Neural cell (in vitro differentiated cells): ENCODE results near the gene C1QTNF8. TPM values are rescaled to one million over a fixed set of nuclear protein-coding genes. Genes with fewer than 3 reads are reported as not detected.

Source experiments
- H2AFZ ChIP-seq: fragments of 200-600, 300-800 bp; sonication (generic), shearing (Covaris generic); 2 replicates; pipeline ENCODE4 v1.6.0; 2014; ENCODE audit warnings: low read depth, mild to moderate bottlenecking, antibody characterized with exemption, low read length, moderate library complexity
- H3F3A ChIP-seq: fragments of 200-600 bp; shearing (Covaris generic); 2 replicates; pipeline ENCODE4 v1.6.1; 2016; ENCODE audit warnings: mild to moderate bottlenecking, moderate library complexity, mixed read lengths, antibody characterized with exemption, low read length; ENCODE audit not compliant: insufficient read depth, poor library complexity, severe bottlenecking
- H3K27ac ChIP-seq: fragments of 200-600, 300-800 bp; sonication (generic), shearing (Covaris generic); 2 replicates; pipeline ENCODE4 v1.5.1; 2014; ENCODE audit warnings: mild to moderate bottlenecking, low read length, moderate library complexity
- H3K27me3 ChIP-seq: fragments of 300-800, 200-600 bp; sonication (generic), shearing (Covaris generic); 2 replicates; pipeline ENCODE4 v1.6.0; 2014; ENCODE audit warnings: mild to moderate bottlenecking, low read depth, low read length, moderate library complexity; ENCODE audit not compliant: insufficient read depth
- H3K36me3 ChIP-seq: fragments of 300-800, 200-600 bp; sonication (generic), shearing (Covaris generic); 2 replicates; pipeline ENCODE4 v1.5.1; 2014; ENCODE audit warnings: mild to moderate bottlenecking, antibody characterized with exemption, low read length, moderate library complexity; ENCODE audit not compliant: insufficient read depth
- H3K4me2 ChIP-seq: fragments of 300-800, 200-600 bp; sonication (generic), shearing (Covaris generic); 2 replicates; pipeline ENCODE4 v1.6.0; 2014; ENCODE audit warnings: mild to moderate bottlenecking, low read length
- H3K4me3 ChIP-seq: fragments of 300-800, 200-600 bp; sonication (generic), shearing (Covaris generic); 2 replicates; pipeline ENCODE4 v1.5.1; 2014; ENCODE audit warnings: mild to moderate bottlenecking, low read length, moderate library complexity
- H3K79me2 ChIP-seq: fragments of 200-600 bp; shearing (Covaris generic); replicated peaks from 2 replicates; pipeline ENCODE4 v1.6.0; 2014; ENCODE audit warnings: mild to moderate bottlenecking, low read length, moderate library complexity; ENCODE audit not compliant: insufficient read depth
- H3K9ac ChIP-seq: fragments of 300-800, 200-600 bp; sonication (generic), shearing (Covaris generic); 2 replicates; pipeline ENCODE4 v1.6.1; 2016; ENCODE audit warnings: mild to moderate bottlenecking, low read length, mixed read lengths
- H3K9me2 ChIP-seq: fragments of 200-600 bp; shearing (Covaris generic); 2 replicates; pipeline ENCODE4 v1.6.1; 2016; ENCODE audit warnings: mild to moderate bottlenecking, low read length, mixed read lengths; ENCODE audit not compliant: insufficient read depth
- H3K9me3 ChIP-seq: fragments of 200-600, 300-800 bp; sonication (generic), shearing (Covaris generic); 2 replicates; pipeline ENCODE4 v1.6.1; 2016; ENCODE audit warnings: mild to moderate bottlenecking, mixed run types, low read length, moderate library complexity, mixed read lengths
- H4K20me1 ChIP-seq: fragments of 200-600 bp; shearing (Covaris generic); 2 replicates; pipeline ENCODE4 v1.6.1; 2016; ENCODE audit warnings: mild to moderate bottlenecking, mixed run types; ENCODE audit not compliant: insufficient read depth
- EP300 ChIP-seq: fragments of 450-650 bp; conservative IDR thresholded peaks from 2 replicates; pipeline ENCODE4 v1.6.1; 2014; ENCODE audit warnings: antibody characterized with exemption, mild to moderate bottlenecking, moderate library complexity; ENCODE audit not compliant: poor library complexity, severe bottlenecking
- EZH2 ChIP-seq: fragments of 200-600, 300-800 bp; shearing (Covaris generic), sonication (generic); IDR thresholded peaks from 2 replicates; pipeline ENCODE4 v1.6.1; 2014; ENCODE audit warnings: antibody characterized with exemption, low read length, borderline replicate concordance, mild to moderate bottlenecking; ENCODE audit not compliant: insufficient read depth, poor library complexity, severe bottlenecking
- MXI1 ChIP-seq: fragments of 450-650 bp; conservative IDR thresholded peaks from 2 replicates; pipeline ENCODE4 v1.6.1; 2014; ENCODE audit warnings: antibody characterized with exemption, mild to moderate bottlenecking; ENCODE audit not compliant: poor library complexity, severe bottlenecking
- POLR2AphosphoS5 ChIP-seq: IDR thresholded peaks from 2 replicates; pipeline ENCODE4 v1.6.1; 2012
- RAD21 ChIP-seq: fragments of 450-650 bp; conservative IDR thresholded peaks from 2 replicates; pipeline ENCODE4 v1.6.1; 2014; ENCODE audit warnings: antibody characterized with exemption, mild to moderate bottlenecking, moderate library complexity
- REST ChIP-seq: IDR thresholded peaks from 2 replicates; pipeline ENCODE4 v1.6.1; 2012; ENCODE audit warnings: borderline replicate concordance
- SMC3 ChIP-seq: fragments of 450-650 bp; conservative IDR thresholded peaks from 2 replicates; pipeline ENCODE4 v1.6.1; 2014; ENCODE audit warnings: antibody characterized with exemption, mild to moderate bottlenecking, moderate library complexity; ENCODE audit not compliant: poor library complexity
- TAF1 ChIP-seq: IDR thresholded peaks from 2 replicates; pipeline ENCODE4 v1.6.1; 2012; ENCODE audit warnings: low read depth
- polyA plus RNA-seq: library from polyadenylated mRNA; depleted of rRNA; stranded (reverse); fragments of >200 nt; gene quantifications from 2 replicates; pipeline ENCODE4 v1.2.3, GENCODE V29; 2014
- TF ChIP-seq, protein P1 (sequence below): fragments of 450-650 bp; IDR thresholded peaks from 2 replicates; pipeline ENCODE4 v1.5.1; 2014; ENCODE audit warnings: antibody characterized with exemption, mild to moderate bottlenecking, moderate library complexity; ENCODE audit not compliant: poor library complexity, severe bottlenecking

Gene C1QTNF8
- polyA plus RNA-seq, 1 donor from 2014 or later: 0.79 TPM

DNA sequence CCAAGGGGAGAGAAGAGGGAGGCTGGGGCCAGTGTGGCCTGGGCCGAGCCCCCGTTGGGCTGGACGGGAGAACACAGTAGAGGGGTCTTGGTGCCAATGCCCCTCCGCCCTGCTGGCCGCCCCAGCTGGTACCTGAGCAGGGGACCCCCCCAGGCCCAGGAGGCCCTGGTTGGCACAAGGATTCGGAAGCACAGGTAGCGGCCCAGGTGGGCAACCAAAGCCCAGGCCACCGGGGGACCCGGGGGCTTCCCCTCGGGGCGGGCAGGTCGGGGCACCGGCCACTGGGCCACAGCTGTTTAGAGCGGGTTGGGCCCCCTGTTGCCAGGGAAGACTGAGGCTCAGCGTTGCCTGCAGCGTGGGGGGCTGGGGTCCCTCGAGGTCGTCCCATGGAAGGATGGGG lies 28.2 kb upstream of the C1QTNF8 start:
- H3K9me2 ChIP-seq: no peaks in the 10 kb centered on the region
- H3K4me2 ChIP-seq: no peak overlapping the region
- no peaks in the 10 kb centered on the region for H3F3A ChIP-seq
- no peaks in the 10 kb centered on the region for H3K27me3 ChIP-seq
- H3K9ac ChIP-seq: no peak overlapping the region
- H3K4me3 ChIP-seq: no peak overlapping the region
- H3K79me2 ChIP-seq: no peaks in the 10 kb centered on the region
- no peak overlapping the region for H3K27ac ChIP-seq
- no peak overlapping the region for H2AFZ ChIP-seq
- no peaks in the 10 kb centered on the region for H3K9me3 ChIP-seq
- TF ChIP-seq SMC3: no peak
- TF ChIP-seq TAF1: no peak
- TF ChIP-seq REST: no peak
- TF ChIP-seq EZH2: no peak
- no peak for TF ChIP-seq MXI1
- TF ChIP-seq, protein P1, sequence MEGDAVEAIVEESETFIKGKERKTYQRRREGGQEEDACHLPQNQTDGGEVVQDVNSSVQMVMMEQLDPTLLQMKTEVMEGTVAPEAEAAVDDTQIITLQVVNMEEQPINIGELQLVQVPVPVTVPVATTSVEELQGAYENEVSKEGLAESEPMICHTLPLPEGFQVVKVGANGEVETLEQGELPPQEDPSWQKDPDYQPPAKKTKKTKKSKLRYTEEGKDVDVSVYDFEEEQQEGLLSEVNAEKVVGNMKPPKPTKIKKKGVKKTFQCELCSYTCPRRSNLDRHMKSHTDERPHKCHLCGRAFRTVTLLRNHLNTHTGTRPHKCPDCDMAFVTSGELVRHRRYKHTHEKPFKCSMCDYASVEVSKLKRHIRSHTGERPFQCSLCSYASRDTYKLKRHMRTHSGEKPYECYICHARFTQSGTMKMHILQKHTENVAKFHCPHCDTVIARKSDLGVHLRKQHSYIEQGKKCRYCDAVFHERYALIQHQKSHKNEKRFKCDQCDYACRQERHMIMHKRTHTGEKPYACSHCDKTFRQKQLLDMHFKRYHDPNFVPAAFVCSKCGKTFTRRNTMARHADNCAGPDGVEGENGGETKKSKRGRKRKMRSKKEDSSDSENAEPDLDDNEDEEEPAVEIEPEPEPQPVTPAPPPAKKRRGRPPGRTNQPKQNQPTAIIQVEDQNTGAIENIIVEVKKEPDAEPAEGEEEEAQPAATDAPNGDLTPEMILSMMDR: no peak
- TF ChIP-seq POLR2AphosphoS5: no peak
- TF ChIP-seq RAD21: no peak
- no peak for TF ChIP-seq EP300
- no peaks in the 10 kb centered on the region for H4K20me1 ChIP-seq
- no peaks in the 10 kb centered on the region for H3K36me3 ChIP-seq

DNA sequence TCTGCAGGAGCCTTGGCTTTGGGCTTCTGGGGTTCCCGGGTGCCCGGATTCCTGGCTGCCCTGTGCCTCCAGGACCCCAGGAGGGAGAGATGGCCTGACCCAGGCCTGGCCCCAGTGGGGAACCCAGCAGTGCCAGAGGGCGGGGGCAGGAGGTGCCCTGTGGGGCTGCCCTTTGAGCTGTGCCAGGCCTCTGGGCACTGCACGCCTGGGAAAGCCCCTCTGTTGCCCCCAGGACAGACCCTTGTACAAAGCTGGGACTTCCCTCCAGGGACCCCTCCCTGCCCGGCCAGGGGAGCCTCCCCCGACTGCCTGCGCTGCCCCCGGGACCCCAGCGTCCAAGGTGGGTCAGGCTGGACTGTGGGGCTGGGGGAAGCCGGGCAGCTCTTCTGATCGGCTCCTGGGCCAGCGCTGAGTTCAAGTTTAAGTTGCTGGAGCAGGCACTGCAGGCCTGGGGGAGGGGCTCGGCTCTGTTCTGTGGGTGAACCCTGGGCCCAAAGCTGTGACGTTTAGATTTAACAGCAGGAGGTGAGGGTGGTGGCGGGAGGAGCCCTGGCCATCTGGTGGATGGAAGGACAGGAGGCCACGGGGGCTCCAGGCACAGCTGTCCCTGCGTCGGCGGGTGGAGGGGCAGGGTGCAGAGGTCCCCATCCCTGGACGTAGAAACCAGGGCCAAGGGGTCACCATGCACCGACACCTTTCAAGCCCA lies 27.6 kb upstream of the C1QTNF8 start:
- Histone ChIP-seq H3K79me2 (no peaks in the 10 kb centered on the region), H4K20me1 (no peaks in the 10 kb centered on the region), H3K36me3 (no peaks in the 10 kb centered on the region), H3K27me3 (no peaks in the 10 kb centered on the region), H3F3A (no peaks in the 10 kb centered on the region), H3K9me3 (no peaks in the 10 kb centered on the region), H3K4me3 (no peak overlapping the region), H3K9me2 (no peaks in the 10 kb centered on the region), H3K27ac (no peak overlapping the region), H2AFZ (no peak overlapping the region), H3K9ac (no peak overlapping the region), H3K4me2 (no peak overlapping the region)
- TF ChIP-seq EZH2: no peak
- TF ChIP-seq, protein P1: no peak
- TF ChIP-seq RAD21: no peak
- TF ChIP-seq EP300: no peak
- no peak for TF ChIP-seq REST
